D721Med (cell line): Measurements from ENCODE around the gene RFLNA.

Source experiments
- DNase-seq: peaks from one replicate; pipeline ENCODE4 v3.0.0; 2011; ENCODE audit warnings: low spot score; ENCODE audit not compliant: insufficient read length
- FAIRE-seq: peaks from 2 replicates; lab custom pipeline; 2011; peaks lifted over from hg19 to GRCh38; lab: Jason Lieb, UNC
- TF ChIP-seq, protein P1 (sequence below): IDR thresholded peaks from 2 replicates; pipeline ENCODE4 v1.5.1; 2012; ENCODE audit warnings: mild to moderate bottlenecking, control low read depth; ENCODE audit not compliant: insufficient read depth; ENCODE audit errors: missing control alignments

Gene RFLNA

DNA sequence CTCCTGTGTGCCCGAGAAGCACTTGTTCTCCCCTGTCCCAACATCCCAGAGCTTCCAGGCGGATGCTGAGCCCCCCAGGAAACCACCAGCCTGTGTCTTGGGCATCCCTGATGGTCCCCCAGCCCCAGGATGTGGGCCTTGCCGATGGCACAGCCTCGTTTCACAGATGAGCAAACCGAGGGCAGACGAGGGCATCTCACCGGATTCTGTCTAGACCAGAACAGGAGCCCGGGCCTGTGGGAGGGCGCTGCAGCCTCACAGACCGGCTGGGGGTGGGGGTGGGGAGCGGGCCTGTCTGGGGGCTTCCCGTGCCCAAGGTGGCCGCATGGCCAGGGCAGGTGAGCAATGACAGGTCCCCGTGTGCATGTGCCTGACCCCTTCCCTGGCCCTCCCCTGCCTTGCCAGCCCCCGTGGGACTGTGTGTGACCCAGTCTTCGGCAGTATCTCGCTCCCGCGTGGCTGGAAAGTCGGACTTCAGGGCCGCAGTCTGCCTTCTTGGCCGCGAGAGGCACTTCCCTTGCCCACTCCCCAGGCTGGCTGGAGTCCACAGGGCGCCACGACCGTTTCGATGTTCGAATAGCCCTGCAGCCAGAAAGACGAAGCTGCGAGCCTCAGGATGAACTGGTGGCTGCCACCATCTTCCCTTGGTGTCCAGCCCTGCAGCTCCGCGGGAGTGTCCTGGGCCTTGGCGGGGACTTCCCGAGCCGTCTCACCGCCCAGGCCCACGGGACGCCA, 8.9 kb downstream of the RFLNA start:
- TF ChIP-seq, protein P1, sequence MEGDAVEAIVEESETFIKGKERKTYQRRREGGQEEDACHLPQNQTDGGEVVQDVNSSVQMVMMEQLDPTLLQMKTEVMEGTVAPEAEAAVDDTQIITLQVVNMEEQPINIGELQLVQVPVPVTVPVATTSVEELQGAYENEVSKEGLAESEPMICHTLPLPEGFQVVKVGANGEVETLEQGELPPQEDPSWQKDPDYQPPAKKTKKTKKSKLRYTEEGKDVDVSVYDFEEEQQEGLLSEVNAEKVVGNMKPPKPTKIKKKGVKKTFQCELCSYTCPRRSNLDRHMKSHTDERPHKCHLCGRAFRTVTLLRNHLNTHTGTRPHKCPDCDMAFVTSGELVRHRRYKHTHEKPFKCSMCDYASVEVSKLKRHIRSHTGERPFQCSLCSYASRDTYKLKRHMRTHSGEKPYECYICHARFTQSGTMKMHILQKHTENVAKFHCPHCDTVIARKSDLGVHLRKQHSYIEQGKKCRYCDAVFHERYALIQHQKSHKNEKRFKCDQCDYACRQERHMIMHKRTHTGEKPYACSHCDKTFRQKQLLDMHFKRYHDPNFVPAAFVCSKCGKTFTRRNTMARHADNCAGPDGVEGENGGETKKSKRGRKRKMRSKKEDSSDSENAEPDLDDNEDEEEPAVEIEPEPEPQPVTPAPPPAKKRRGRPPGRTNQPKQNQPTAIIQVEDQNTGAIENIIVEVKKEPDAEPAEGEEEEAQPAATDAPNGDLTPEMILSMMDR: no peak
- DNase-seq: no peak
- FAIRE-seq: no peak

DNA sequence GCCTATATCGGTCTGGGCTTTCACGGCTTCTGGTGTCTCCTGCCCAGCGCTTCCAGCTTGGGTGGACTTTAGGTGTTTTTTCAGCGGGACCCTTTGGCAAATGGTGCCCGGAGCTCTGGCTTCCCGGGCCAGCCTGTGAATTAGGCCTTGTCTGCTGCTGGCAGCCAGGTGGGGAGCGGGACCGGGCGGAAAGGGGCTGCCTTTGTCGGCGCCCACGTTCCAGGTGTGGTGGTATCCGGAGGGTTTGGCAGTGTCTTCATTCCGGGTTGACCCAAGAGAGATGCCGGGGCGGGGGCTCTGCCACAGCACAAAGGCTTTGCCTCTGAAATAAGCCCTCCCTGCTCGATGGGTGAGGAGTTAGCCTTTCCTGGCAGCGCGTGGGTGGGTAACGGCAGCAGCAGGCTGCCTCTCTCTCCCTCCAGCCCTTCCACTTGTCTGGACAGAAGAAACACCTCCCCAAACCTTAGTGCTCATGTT, 9.5 kb downstream of the RFLNA start:
- DNase-seq (no peak), FAIRE-seq (no peak)
- TF ChIP-seq, protein P1: no peak

DNA sequence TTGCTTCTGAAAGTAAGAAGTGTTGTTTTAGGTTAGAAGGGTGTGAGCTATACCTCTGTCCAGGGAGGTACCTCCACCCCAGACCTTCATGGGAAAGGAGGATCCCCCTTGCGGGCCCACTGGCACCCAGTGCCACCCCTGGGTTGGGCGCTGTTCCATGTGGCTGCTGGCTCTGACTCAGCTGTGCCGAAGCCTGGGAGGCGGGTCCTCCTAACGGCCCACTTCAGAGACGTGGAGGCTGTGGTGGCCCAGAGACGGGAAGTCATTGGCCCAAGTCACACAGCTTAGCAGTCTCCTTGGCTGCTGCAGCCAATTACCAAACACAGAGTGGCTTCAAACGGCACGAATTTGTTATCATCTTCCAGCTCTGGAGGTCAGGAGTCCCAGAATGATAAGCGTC, 10.2 kb downstream of the RFLNA start:
- no peak for FAIRE-seq
- TF ChIP-seq, protein P1: no peak
- no peak for DNase-seq

DNA sequence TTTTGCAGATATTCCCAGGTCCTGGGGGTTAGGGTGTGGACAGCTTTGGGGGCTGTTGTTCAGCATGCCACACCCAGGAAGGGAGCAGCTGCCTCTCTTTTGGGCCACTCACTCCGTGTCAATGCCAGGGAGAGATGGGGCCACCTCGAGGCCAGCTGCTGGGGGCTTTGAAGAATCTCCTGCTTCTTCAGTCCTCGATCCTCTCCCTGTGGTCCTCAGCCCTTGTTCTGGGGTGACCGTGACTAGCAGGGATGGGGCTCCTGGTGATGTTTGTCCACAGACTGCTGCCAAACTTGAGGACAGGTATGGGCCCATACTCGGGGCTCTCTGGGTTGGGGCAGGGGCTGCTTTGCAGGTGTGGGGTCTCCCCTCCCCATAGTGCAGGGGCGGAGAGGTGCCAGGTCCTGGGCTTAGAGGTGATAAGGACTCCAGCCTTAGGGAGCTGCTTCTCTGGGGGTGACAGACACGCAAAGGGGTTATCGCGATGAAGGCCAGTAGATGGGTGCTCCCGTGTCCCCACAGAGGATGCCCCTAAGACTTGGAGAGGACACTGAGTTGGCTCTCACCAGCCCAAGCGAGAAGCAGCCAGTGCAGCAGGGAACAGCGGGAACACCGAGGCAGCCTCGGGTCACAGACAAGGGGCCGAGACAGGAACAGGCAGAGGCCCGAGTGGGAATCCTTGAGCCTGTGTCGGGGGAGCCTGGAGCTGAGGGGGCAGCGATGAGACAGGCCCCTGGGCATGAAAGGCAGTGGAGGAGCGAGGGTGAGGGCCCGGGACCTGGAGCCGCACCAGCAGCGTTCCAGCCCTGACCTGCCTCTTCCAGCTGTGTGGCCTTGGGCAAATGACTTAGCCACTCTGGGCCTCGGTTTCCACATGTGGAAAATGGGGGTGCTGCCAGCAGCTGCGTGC, 11.1 kb downstream of the RFLNA start:
- DNase-seq (no peak), FAIRE-seq (no peak)
- TF ChIP-seq, protein P1: no peak

DNA sequence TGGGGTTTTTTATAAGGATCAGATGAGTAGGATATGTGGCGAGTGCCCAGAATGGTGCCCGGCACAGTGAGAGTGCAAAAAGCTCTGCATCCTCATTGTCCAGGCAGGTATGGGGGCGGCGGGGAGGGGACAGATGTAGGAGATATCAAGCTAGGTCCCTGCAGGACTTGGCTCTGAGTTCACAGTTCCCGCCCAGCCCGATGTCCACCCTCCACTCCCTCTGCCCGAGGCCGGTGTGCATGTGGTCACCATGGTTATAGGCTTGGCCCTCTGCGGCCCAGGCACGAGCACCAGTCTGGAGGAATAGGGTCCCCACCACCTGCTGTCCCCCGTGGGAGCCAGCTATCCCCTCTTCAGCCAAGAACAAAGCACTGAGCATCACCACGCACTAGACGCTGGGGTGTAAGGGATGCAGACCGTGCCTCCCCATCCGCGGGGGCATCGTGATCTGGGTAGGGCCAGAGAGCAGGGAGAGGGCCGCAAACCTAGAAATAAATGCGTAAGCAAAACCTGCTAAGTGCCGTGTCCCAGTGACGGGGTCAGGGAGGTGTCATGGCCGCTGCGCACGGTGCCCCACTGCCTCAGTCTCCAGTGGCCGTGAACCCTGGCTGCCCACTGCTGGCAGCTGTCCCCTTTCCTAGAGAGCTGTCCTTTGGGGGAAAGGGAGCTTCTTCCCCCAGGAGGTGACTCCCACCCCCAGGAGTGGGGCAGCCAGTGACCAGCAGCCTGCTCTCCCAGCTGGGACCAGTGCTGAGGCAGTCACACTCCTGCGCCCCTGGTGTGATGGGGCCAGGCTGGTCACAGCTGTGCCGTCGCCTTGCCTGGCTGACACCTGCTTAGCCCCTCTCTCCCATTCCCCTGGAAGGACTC, 12.0 kb downstream of the RFLNA start:
- FAIRE-seq (no peak), DNase-seq (no peak)
- TF ChIP-seq, protein P1: no peak

DNA sequence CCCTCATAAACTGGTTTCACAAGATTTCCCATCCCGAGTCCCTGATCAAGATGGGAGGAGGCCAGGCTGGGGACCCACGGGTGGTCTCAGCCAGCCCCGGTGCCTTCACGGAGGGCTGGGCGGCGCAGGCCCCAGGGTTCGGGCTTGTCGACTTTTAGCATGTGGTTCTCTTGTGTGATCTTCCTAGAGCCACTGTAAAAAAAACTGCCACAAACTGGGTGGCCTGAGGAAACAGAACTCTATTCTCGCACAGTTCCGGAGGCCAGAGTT, 12.6 kb downstream of the RFLNA start:
- TF ChIP-seq, protein P1: no peak
- FAIRE-seq: no peak
- no peak for DNase-seq
